ENCODE results near the gene UAP1L1.

Gene UAP1L1

DNA sequence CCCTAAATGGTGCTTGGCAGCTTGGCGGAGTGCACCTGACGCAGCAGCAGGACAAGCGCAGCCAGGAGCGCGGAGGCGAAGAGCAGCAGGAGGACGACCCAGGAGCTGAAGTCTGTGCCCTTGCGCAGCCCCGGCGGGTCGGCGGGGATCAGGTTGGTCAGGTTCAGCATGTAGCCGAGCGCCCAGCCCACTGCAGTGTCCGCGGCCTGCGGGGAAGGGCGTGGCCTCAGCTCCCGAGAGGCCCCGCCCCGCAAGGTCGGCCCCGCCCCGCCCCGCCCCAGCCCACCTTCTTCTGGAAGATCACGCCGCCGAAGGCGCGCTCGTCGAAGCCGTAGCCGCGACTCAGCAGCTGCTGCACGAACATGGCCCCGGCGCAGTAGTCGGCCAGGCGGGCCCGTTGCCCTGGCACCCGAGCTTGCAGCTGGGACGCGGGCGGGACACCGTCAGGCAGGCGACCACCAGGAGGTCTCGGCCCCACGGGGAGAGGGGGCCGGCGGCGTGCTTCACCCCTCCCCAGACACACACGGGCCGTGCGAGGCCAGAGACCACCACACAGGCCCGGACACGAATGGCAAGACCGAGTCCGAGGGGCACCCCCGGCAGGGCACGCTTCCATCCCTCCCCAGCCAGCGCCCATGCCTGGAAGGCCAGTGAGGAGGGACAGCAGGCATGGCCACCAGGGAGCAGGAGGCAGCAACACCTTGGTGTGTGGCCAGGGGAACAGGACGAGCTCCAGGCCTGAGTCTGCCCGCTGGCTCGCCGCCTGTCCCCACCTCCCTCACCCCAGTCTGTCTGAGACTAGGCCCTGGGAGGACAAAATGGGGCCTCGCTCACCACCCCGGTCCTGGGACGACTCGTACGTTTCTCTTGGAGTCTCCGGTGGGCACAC lies 28.4 kb upstream of the UAP1L1 start:
- DNase-seq (ENCODE audit: low read depth in 2 of 2) = no peak
- H3K4me3 ChIP-seq (replicated peaks in 1 of 2; ENCODE audit: low read depth in 2 of 2, low read length in 2 of 2) = no peak overlapping the region
- TF ChIP-seq, protein P1, sequence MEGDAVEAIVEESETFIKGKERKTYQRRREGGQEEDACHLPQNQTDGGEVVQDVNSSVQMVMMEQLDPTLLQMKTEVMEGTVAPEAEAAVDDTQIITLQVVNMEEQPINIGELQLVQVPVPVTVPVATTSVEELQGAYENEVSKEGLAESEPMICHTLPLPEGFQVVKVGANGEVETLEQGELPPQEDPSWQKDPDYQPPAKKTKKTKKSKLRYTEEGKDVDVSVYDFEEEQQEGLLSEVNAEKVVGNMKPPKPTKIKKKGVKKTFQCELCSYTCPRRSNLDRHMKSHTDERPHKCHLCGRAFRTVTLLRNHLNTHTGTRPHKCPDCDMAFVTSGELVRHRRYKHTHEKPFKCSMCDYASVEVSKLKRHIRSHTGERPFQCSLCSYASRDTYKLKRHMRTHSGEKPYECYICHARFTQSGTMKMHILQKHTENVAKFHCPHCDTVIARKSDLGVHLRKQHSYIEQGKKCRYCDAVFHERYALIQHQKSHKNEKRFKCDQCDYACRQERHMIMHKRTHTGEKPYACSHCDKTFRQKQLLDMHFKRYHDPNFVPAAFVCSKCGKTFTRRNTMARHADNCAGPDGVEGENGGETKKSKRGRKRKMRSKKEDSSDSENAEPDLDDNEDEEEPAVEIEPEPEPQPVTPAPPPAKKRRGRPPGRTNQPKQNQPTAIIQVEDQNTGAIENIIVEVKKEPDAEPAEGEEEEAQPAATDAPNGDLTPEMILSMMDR (IDR thresholded peaks at IDR 0.05; ENCODE audit: low read depth, low read length) = no peak

DNA sequence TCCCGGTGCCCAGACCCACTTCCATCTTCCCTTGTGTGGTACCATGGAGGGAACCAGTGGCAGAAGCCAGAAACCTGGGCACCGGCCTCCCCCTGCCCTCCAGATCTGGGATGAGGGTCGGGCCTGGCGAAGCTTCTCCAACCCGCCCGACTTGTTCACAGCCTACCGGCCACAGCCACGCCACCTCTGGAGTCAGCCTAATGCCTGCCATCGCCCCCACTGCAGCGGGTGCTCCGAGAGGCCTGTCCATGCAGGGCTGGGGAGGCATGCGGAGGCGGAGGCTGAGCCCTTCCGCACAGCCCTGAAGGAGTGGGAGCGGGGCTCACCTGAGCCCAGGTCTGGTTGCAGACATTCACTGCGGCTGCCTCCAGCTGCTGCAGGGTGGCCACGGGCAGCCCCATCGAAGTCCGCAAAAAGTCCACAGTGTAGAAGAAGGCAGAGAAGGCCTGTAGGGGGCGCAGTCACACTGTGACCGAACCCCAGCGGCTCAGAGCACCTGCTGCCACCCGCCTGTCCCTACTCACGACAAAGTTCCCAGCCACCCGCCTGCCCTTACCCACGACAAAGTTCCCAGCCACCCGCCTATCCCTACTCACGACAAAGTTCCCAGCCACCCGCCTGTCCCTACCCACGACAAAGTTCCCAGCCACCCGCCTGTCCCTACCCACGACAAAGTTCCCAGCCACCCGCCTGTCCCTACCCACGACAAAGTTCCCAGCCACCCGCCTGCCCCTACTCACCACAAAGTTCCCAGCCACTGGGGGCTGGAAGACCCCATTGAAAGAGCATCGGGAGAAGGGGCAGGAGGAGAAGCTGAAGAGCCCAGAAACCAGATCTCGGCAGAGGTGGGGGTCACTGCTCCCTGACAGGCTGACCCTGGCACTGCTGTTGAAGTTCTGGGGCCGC lies 27.5 kb upstream of the UAP1L1 start:
- H3K4me3 ChIP-seq (replicated peaks in 1 of 2; ENCODE audit: low read depth in 2 of 2, low read length in 2 of 2) = no peak overlapping the region
- peak; percentile 46 to 61 for DNase-seq (ENCODE audit: low read depth in 2 of 2)
- TF ChIP-seq, protein P1 (IDR thresholded peaks at IDR 0.05; ENCODE audit: low read depth, low read length) = peak; percentile 54

GRCh38 chr9:137050570-137050969 lies 26.7 kb upstream of the UAP1L1 start:
- no peak for DNase-seq (ENCODE audit: low read depth in 2 of 2)
- TF ChIP-seq, protein P1 (IDR thresholded peaks at IDR 0.05; ENCODE audit: low read depth, low read length) = no peak
- no peak overlapping the region for H3K4me3 ChIP-seq (replicated peaks in 1 of 2; ENCODE audit: low read depth in 2 of 2, low read length in 2 of 2)

DNA sequence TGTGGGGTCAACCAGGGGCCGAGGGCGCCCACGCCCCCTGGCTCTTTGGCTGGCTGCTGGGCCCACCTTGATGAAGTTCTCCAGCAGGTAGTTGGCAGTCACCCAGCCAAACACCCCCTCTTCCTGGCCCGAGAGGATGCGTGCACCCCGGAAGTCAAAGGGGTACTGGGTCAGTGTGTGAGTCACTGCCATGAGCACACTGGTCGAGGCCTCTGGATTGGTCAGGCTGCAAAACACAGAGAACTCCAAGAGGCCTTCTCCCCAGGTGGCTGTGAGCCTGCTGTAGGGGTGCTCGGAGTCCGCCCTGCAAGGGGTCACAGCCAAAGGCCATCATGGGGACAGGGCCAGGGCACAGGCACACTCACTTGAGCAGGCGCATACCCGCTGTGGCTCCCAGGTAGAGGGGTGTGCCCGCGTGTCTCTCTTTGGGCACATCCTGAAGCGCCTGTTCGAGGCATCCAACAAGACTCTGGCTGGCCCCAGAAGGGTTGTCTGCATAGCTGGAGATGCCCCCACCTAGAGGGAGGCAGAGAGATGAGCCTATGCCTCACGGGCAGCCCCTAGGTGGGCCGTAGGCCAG lies 26.1 kb upstream of the UAP1L1 start:
- TF ChIP-seq, protein P1 (IDR thresholded peaks at IDR 0.05; ENCODE audit: low read depth, low read length) = no peak

GRCh38 chr9:137052293-137052692 lies 25.0 kb upstream of the UAP1L1 start:
- DNase-seq (ENCODE audit: low read depth in 2 of 2) = no peak
- TF ChIP-seq, protein P1 (IDR thresholded peaks at IDR 0.05; ENCODE audit: low read depth, low read length) = no peak
- H3K4me3 ChIP-seq (replicated peaks in 1 of 2; ENCODE audit: low read depth in 2 of 2, low read length in 2 of 2) = no peak overlapping the region

More for the DNA sequence above, 26.1 kb upstream of the UAP1L1 start:
- no peak for DNase-seq (ENCODE audit: low read depth in 2 of 2)
- no peak overlapping the region for H3K4me3 ChIP-seq (replicated peaks in 1 of 2; ENCODE audit: low read depth in 2 of 2, low read length in 2 of 2)
